Kidney (tissue), 14 donors: ENCODE data around the gene C2CD3. TPM values are rescaled to one million over a fixed set of nuclear protein-coding genes. Genes with fewer than 3 reads are reported as not detected.

ENCODE experiments used
- DNase-seq, 5 donors: peaks; one replicate each; pipeline ENCODE4 v3.0.0-alpha.2; 2013 to 2020
- FAIRE-seq: peaks from 2 replicates; lab custom pipeline; 2012; peaks lifted over from hg19 to GRCh38; lab: Jason Lieb, UNC
- H3K27ac ChIP-seq, 2 donors: one replicate each; pipeline ENCODE4 v1.7.0; 2013; ENCODE audit warnings: low read depth in 2 of 2, low read length in 2 of 2, inconsistent platforms in 1 of 2
- H3K27me3 ChIP-seq: one replicate; pipeline ENCODE4 v1.7.1; 2013; ENCODE audit warnings: low read length, inconsistent platforms; ENCODE audit not compliant: control insufficient read depth, insufficient read depth
- H3K36me3 ChIP-seq, 3 donors: one replicate each; pipeline versions ENCODE4 v1.7.0 to v1.7.1; 2013; ENCODE audit warnings: low read length in 3 of 3, control low read depth in 1 of 3, inconsistent platforms in 1 of 3; ENCODE audit not compliant: insufficient read depth in 3 of 3, control insufficient read depth in 2 of 3
- H3K4me1 ChIP-seq, 3 donors: one replicate each; pipeline versions ENCODE4 v1.7.0 to v1.7.1; 2013; ENCODE audit warnings: low read length in 3 of 3, inconsistent platforms in 1 of 3, low read depth in 1 of 3; ENCODE audit not compliant: control insufficient read depth in 2 of 3, insufficient read depth in 2 of 3
- H3K4me3 ChIP-seq, 3 donors: one replicate each; pipeline versions ENCODE4 v1.7.0 to v1.8.1; 2013; ENCODE audit warnings: low read length in 3 of 3, control low read depth in 1 of 3, inconsistent platforms in 1 of 3
- H3K9ac ChIP-seq, 3 donors: one replicate each; pipeline versions ENCODE4 v1.7.0 to v1.7.1; 2013; ENCODE audit warnings: low read length in 3 of 3, control low read depth in 1 of 3, inconsistent platforms in 1 of 3
- H3K9me3 ChIP-seq, 3 donors: one replicate each; pipeline versions ENCODE4 v1.7.0 to v1.7.1; 2013; ENCODE audit warnings: low read length in 3 of 3, control low read depth in 1 of 3, inconsistent platforms in 1 of 3; ENCODE audit not compliant: control insufficient read depth in 2 of 3, insufficient read depth in 1 of 3
- intact Hi-C: fragments of 100-400 bp; cut with DNase I; formaldehyde crosslinking; loops from one replicate; pipeline ENCODE4 v1.11.1; 2022
- polyA plus RNA-seq: library from polyadenylated mRNA; stranded (reverse); fragments of 350-450 nt; fragmentation: Illumina TruSeq; extraction: RNeasy Lipid Tissue Mini Kit (QIAGEN cat#74804); gene quantifications from one replicate; pipeline ENCODE4 v1.2.3, GENCODE V29; 2014; ENCODE audit warnings: low read depth, low replicate concordance; ENCODE audit not compliant: insufficient read depth
- total RNA-seq: library from RNA; stranded (reverse); fragmentation: NEBNext Ultra II Directional; extraction: Animal tissue kit (Norgen Biotek cat#: 25700); gene quantifications from one replicate; pipeline ENCODE4 v1.2.1, GENCODE V29; 2021
- TF ChIP-seq, protein P1 (sequence below): IDR thresholded peaks from 3 replicates; pipeline ENCODE4 v1.5.1; 2012; ENCODE audit warnings: mild to moderate bottlenecking, moderate library complexity, borderline replicate concordance; ENCODE audit not compliant: insufficient read depth; ENCODE audit errors: extremely low read depth
- donor health status: control.
- donor health status: control.
- donor health status: control.
- donor health status: control.
- donor health status: control.
- donor health status: DM: yes; HTN: yes; CAD: no.
- donor health status: Normal renal cell carcinoma (clear cell type).

The C2CD3 gene
- total and polyA plus RNA-seq, 2 donors from 2014 or later = 5.6 to 28.7 TPM

DNA sequence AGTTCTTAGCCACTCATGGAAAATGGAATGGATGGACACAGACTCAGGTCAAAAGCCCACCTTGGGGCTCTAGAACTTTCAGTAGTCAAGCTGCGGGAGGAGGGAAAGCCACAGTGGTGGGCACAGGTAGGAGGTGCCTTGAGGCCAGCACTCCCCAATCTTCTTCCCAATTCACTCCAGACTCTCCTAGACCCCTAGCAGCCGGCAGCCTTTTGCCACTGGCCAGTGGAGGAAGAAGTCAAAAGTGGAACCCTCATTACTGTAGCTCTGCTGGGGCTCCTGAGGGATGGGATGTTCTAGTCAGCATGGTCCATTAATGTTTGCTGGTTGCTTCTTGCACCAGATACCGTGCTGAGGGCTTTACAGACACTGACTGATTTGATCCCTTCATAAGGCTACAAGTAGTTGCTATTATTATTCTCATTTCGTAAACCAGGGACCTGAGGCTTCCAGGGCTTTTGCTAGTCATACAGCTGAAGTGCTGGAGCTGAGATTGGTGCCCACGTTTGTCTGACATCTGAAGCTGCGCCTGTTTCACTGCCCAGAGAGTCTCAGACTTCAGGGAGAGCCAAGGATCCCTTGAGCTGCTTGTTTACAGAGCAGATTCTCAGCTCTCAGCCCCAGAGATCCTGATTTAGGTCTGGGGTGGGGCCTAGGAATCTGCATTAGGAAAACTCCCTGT is 163.0 kb downstream of the C2CD3 start:
- Histone ChIP-seq H3K27ac (no peak overlapping the region), H3K9me3 (no peaks in the 10 kb centered on the region), H3K9ac (no peak overlapping the region), H3K4me3 (no peak overlapping the region), H3K4me1 (peaks cover 0 to 5% (median 0%) of the 10 kb centered on the region in 3 donors), H3K27me3 (no peaks in the 10 kb centered on the region), H3K36me3 (peaks cover 0 to 6% (median 4%) of the 10 kb centered on the region in 3 donors)
- FAIRE-seq (no peak), DNase-seq (no peak)
- TF ChIP-seq, protein P1, sequence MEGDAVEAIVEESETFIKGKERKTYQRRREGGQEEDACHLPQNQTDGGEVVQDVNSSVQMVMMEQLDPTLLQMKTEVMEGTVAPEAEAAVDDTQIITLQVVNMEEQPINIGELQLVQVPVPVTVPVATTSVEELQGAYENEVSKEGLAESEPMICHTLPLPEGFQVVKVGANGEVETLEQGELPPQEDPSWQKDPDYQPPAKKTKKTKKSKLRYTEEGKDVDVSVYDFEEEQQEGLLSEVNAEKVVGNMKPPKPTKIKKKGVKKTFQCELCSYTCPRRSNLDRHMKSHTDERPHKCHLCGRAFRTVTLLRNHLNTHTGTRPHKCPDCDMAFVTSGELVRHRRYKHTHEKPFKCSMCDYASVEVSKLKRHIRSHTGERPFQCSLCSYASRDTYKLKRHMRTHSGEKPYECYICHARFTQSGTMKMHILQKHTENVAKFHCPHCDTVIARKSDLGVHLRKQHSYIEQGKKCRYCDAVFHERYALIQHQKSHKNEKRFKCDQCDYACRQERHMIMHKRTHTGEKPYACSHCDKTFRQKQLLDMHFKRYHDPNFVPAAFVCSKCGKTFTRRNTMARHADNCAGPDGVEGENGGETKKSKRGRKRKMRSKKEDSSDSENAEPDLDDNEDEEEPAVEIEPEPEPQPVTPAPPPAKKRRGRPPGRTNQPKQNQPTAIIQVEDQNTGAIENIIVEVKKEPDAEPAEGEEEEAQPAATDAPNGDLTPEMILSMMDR = no peak
- intact Hi-C loops = no loop called here

DNA sequence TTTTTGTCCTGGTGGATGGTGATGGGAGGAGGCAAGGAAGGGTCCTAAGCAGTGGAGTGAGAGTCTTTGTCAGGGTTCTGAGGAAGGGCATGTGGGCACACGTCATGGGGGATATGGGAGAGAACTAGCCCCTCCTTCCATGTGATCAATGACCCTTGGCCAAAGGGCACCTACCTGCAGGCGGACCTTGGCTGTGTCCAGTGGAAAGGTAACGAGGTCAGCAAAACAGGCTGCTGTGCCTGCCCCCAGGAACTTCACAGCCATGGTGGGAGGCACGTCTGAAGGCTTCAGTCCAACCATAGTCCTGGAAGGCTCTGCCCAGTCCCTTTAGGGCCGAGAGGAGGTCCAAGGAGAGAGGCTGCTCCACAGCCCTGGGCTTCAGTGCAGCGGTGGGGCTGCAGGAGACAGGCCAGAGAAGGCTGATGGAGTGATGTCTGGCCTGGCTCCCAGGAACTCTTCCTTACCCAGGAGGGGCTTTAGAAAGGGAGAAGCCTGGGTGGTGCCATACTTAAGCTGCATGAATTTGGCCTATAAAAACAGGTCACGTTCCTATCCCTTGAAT is 164.0 kb downstream of the C2CD3 start:
- H3K27me3 ChIP-seq = no peaks in the 10 kb centered on the region
- peak overlapping the region in 1 of 2 donors; percentile 34 for H3K27ac ChIP-seq
- FAIRE-seq = no peak
- H3K4me3 ChIP-seq = no peak overlapping the region
- intact Hi-C loops = no loop called here
- no peak for DNase-seq
- no peak overlapping the region for H3K9ac ChIP-seq
- H3K9me3 ChIP-seq = no peaks in the 10 kb centered on the region
- H3K36me3 ChIP-seq = peaks cover 0 to 6% (median 4%) of the 10 kb centered on the region in 3 donors
- TF ChIP-seq, protein P1 = no peak
- H3K4me1 ChIP-seq = peaks cover 0 to 5% (median 0%) of the 10 kb centered on the region in 3 donors

GRCh38 chr11:74005721-74006517 is 164.9 kb downstream of the C2CD3 start:
- Histone ChIP-seq H3K9me3 (no peaks in the 10 kb centered on the region), H3K36me3 (peaks cover 0 to 6% (median 4%) of the 10 kb centered on the region in 3 donors), H3K9ac (no peak overlapping the region), H3K4me3 (no peak overlapping the region), H3K27me3 (no peaks in the 10 kb centered on the region), H3K27ac (peak overlapping the region; percentile 13 to 34), H3K4me1 (peaks cover 0 to 5% (median 0%) of the 10 kb centered on the region in 3 donors)
- FAIRE-seq = no peak
- intact Hi-C loops = no loop called here
- no peak for DNase-seq
- TF ChIP-seq, protein P1 = no peak
